Stimulated activated CD8-positive, alpha-beta memory T cell treated with anti-CD3 and anti-CD28 coated beads, Interleukin-12 subunit alpha, Interleukin-12 subunit beta, amount 100 ng/mL, for 1 hour (primary cell): ENCODE measurements around the gene KERA.

Experiments
- DNase-seq: peaks from one replicate; pipeline ENCODE4 v3.0.0-alpha.2; 2020; ENCODE audit warnings: low read depth

KERA gene

GRCh38 chr12:91073426-91073825 lies 15.6 kb upstream of the KERA start:
- DNase-seq: no peak

GRCh38 chr12:91072931-91073330 lies 15.1 kb upstream of the KERA start:
- DNase-seq: no peak

- no peak for DNase-seq
Observed at GRCh38 chr12:91070936-91071335, 13.1 kb upstream of the KERA start.

GRCh38 chr12:91065396-91065795 lies 7.6 kb upstream of the KERA start:
- DNase-seq: no peak

GRCh38 chr12:91064640-91065039 lies 6.8 kb upstream of the KERA start:
- no peak for DNase-seq

GRCh38 chr12:91061091-91061490 lies 3.3 kb upstream of the KERA start:
- DNase-seq: no peak

GRCh38 chr12:91059211-91059610 lies 1.4 kb upstream of the KERA start:
- DNase-seq: no peak

GRCh38 chr12:91058786-91059185 lies 962 bp upstream of the KERA start:
- no peak for DNase-seq

- DNase-seq: no peak
Observed at GRCh38 chr12:91056488-91056887, 1.3 kb downstream of the KERA start.

GRCh38 chr12:91055976-91056375 lies 1.8 kb downstream of the KERA start:
- no peak for DNase-seq

- DNase-seq: no peak
Observed at GRCh38 chr12:91053951-91054715, 3.7 kb downstream of the KERA start.

- no peak for DNase-seq
Observed at GRCh38 chr12:91052026-91052425, 5.8 kb downstream of the KERA start.

- DNase-seq: no peak
Observed at GRCh38 chr12:91044586-91044985, 13.2 kb downstream of the KERA start.

GRCh38 chr12:91043408-91043807 lies 14.4 kb downstream of the KERA start:
- no peak for DNase-seq

- DNase-seq: no peak
Observed at GRCh38 chr12:91040096-91040755, 17.6 kb downstream of the KERA start.

GRCh38 chr12:91037276-91037675 lies 20.5 kb downstream of the KERA start:
- no peak for DNase-seq

- DNase-seq: no peak
Observed at GRCh38 chr12:91033251-91033650, 24.6 kb downstream of the KERA start.

- DNase-seq: no peak
Observed at GRCh38 chr12:91023326-91024004, 34.4 kb downstream of the KERA start.

GRCh38 chr12:91021076-91021475 lies 36.7 kb downstream of the KERA start:
- no peak for DNase-seq

- no peak for DNase-seq
Observed at GRCh38 chr12:91019455-91019854, 38.4 kb downstream of the KERA start.

GRCh38 chr12:91017511-91018263 lies 40.1 kb downstream of the KERA start:
- no peak for DNase-seq

GRCh38 chr12:91017043-91017442 lies 40.8 kb downstream of the KERA start:
- no peak for DNase-seq
